CD4-positive, alpha-beta T cell treated with Interleukin-4 for 1 hour (primary cell): ENCODE measurements around the gene RHBDL1.

Experiments used
- DNase-seq, 2 donors: peaks; one replicate each; pipeline ENCODE4 v3.0.0-alpha.2; 2020 to 2022

Gene RHBDL1

GRCh38 chr16:658679-659571 lies 16.5 kb upstream of the RHBDL1 start:
- no peak for DNase-seq

- DNase-seq = no peak
Measured at GRCh38 chr16:659618-660017, 15.9 kb upstream of the RHBDL1 start.

- no peak for DNase-seq
Measured at GRCh38 chr16:660132-660458, 15.4 kb upstream of the RHBDL1 start.

GRCh38 chr16:660459-661183 lies 14.8 kb upstream of the RHBDL1 start:
- peak; percentile 68 to 77 for DNase-seq

DNA sequence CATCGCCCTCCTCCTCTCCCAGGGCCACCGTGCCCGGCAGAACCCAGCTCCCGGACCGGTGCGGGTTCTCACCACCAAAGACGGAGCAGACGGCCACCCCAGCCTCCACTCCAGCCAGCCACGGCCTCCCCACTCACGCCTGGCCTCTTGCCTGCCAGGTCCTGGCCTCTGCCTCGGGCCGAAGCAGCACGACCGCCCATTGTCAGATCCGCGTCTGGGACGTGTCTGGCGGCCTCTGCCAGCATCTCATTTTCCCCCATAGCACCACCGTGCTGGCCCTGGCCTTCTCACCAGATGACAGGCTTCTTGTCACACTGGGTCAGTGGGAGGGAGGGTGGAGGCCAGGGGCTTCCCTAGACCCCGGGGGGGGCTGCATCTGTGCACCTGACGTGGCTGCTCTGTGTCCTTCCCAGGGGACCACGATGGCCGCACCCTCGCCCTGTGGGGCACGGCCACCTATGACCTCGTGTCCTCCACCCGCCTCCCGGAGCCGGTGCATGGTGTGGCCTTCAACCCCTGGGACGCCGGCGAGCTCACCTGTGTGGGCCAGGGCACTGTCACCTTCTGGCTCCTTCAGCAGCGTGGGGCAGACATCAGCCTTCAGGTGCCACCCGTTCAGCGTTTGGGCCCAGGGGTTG lies 14.2 kb upstream of the RHBDL1 start:
- DNase-seq = no peak

GRCh38 chr16:662095-662494 lies 13.4 kb upstream of the RHBDL1 start:
- DNase-seq = no peak

DNA sequence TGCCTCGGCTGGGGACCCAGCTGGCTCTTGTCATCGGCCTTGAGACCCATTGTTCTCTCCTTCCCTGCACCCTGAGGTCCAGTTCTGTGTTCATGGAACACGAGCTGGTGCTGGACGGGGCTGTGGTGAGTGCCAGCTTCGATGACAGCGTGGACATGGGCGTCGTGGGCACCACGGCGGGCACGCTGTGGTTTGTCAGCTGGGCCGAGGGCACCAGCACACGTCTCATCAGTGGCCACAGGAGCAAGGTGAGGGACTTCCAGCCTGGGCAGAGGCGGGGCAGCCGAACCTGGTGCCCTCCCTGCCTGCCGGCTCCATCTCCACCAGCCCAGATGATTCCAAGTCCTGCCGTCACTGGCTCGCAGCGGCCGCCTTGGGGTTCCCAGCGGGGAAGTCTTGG lies 12.9 kb upstream of the RHBDL1 start:
- no peak for DNase-seq

DNA sequence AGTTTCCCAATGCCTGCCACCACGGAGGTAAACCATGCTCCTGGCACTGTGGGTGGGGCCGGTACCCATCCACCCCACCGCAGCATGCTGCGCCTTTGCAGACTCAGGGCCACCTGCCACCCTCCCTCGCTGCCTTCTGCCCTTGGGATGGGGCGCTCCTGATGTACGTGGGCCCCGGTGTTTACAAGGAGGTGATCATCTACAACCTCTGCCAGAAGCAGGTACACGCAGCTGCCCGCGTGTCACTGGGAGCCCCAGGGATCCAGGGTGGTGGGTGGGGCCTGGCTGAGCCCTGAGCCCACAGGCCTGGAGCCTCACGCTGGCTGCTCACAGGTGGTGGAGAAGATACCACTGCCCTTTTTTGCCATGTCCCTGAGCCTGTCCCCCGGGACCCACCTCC lies 8.9 kb upstream of the RHBDL1 start:
- no peak for DNase-seq

DNA sequence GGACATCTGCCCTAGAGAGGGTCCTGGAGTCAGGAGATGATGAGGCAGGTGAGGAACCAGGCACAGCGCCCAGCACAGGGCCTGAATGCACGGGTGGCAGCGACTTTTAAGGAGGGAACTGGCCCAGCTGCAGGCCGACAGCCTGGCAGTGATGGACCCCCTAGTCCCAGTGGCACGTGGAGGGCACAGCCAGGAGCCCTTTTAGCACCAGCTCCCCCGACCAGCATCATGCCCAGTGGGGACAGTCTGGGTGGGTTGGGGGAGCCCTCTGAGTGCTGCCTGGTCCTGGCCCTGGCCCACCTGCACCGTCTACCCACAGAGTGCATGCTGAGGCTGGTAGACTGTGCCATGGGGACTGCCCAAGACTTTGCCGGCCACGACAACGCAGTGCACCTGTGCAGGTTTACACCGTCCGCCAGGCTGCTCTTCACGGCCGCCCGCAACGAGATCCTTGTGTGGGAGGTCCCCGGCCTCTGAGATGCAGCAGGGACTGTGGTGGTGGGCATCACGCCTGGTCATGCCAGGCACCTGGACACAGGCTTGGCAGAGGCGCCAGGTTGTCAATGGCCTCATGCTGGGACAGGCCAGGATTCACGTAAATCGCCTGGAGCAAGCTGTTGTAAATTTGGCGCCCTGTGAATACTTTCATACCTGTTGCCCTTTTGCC lies 8.2 kb upstream of the RHBDL1 start:
- DNase-seq = no peak

DNA sequence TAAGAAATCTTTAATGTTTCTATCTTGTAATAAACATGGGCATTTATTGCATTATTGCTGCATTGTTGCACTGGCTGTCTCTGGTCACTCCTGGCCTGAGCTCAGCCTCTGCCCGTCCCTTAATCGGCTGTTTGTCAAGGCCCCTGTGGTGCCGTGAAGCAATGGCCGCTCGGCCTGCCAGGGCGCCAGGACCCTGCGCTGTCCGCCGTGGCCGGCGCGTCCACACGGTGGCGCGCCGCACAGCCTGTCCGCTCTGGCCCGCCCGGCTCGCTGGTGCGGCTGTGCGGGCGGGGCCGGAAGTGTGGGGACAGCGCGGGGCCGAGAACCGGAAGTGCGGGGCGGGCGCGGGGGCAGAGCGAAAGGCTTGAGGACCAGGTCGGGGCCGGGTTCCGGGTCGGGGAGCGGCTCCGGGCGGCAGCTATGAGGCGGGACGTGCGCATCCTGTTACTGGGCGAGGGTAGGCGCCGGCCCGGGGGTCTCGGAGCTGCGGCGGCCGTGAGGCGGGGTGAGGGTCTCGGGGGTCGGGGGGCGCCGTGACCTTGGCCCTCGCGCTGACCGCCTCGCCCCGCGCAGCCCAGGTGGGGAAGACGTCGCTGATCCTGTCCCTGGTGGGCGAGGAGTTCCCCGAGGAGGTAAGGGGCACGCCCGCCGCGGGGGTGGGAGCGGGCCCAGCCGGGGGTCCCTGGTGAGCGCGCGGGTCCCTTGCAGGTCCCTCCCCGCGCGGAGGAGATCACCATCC lies 7.5 kb upstream of the RHBDL1 start, which contains the start of gene RHOT2:
RHOT2 (plus strand) TSS at position 353 of the 739 bp plus-strand sequence; CDS start at position 421, 68 bp downstream.
- peak; percentile 93 to 94 for DNase-seq

DNA sequence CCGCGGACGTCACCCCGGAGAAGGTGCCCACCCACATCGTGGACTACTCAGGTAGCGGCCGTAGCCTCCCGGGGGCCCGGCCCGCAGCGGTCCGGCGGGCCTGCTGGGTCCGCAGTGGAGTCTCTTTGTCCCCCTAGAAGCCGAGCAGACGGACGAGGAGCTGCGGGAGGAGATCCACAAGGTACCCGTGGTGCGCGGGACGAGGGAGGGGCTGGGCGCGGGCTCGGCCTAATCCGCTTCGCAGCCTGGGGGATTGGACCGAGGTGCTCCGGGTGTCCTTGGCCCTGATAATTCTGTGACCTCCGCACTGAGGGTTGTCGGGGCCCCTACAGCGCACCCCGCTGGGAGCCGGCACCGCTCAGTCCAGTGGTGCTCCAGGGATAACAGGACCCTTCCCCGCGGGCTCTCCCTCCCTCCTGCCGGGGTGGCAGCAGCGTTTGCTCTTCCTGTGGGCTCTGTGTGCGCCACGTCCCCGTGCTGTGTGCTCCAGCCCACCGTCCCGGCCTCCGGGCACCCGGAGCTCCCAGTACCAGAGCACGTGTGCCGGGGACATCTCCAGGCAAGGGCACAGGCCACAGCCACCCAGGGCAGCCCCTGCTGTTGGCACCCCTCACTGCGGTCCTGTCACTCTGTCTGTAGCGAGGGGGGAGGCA lies 6.8 kb upstream of the RHBDL1 start:
- no peak for DNase-seq

DNA sequence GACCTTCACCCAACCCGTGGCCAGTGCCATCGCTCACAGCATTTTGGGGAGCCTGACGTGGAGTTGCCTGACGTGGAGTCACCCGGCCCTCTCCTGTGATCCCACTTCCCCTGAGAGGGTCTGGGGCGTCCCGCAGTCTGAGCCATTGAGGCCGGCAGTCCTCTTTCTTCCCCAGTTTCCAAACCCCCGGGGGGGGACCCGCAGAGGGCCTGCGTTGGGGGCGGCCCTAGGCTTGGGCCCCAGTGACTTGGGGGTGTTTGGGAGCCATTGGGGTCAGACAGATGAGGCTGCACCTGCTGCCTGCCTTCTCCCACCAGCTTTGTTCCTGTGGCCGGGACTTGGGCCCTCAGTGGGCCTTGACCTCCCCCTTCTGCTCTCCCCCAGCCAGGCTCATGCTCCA lies 5.8 kb upstream of the RHBDL1 start:
- no peak for DNase-seq

GRCh38 chr16:670485-671352 lies 4.8 kb upstream of the RHBDL1 start:
- DNase-seq = no peak

DNA sequence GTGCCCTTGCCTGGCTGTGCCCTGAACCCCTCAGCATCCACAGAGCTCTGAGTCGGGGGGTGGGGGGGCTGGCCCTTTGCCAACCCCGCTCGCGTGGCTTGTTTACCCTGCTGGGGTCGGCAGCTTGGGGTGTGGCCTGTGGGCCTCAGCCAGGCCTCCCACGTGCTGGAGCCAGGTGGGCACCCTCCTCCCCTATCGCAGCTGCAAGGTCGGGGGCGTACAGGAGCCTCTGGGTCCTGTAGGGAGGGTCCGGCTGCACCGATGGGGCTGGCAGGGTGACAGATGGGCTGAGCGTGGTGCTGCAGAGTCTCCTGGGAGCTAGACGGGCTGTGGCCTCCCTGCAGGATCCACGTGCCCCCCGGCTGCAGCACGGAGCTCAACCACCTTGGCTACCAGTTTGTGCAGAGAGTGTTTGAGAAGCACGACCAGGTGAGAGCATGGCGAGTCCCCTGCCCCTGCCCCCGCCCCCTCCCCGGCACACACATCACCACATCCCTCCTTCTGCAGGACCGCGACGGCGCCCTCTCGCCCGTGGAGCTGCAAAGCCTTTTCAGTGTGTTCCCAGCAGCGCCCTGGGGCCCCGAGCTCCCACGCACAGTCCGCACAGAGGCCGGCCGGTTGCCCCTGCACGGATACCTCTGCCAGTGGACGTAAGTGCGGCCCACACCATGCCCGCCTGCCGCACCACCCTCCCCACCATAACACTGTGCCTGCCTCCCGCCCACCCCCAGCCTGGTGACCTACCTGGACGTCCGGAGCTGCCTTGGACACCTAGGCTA lies 3.9 kb upstream of the RHBDL1 start:
- no peak for DNase-seq

DNA sequence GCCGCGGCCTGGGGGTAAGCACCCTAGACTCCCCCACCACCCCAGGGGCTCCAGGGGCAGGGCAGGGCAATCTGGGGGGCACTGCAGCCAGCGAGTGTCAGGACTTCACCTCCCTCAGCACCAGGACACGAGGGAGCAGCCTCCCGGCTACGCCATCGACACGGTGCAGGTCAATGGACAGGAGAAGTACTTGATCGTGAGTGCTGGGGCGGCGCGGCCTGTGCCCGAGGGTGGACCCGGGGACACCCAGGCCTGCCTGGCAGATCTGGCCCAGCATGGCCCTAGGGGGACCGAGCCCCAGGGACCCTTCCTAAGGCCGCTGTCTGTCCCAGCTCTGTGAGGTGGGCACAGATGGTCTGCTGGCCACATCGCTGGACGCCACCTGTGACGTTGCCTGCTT lies 3.1 kb upstream of the RHBDL1 start:
- DNase-seq = no peak

- no peak for DNase-seq
Measured at GRCh38 chr16:672851-673250, 2.6 kb upstream of the RHBDL1 start.

DNA sequence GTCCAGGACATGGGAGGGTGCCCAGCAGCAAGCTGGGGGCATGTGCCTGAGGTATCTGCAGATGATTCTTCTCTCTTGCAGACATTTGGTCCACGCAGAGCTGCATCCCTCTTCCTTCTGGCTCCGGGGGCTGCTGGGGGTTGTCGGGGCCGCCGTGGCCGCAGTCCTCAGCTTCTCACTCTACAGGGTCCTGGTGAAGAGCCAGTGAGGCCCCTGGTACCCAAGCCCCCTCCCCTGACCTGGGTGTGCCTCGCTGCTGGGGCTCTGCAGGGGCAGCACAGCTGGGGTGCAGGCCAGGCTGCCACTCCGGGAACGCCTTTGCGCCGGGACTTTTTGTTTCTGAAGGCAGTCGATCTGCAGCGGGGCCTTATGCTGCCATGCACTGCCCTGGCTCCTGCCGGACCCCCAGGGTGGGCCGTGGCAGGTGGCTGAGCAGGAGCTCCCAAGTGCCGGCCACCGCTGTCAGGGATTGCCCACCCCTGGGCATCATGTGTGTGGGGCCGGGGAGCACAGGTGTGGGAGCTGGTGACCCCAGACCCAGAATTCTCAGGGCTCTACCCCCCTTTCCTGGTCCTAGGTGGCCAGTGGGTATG lies 2.0 kb upstream of the RHBDL1 start:
- no peak for DNase-seq

GRCh38 chr16:674214-674881 lies 1.1 kb upstream of the RHBDL1 start:
- no peak for DNase-seq
